ENCODE results near the gene ZMIZ1.
A peak's percentile ranks its signal among the peaks of the same experiment; 100 is the strongest.

GRCh38 chr10:79066411-79067240 is 2.1 kb upstream of the ZMIZ1 start:
- TF ChIP-seq POLR2A (IDR thresholded peaks at IDR 0.05; ENCODE audit: borderline replicate concordance, extremely low read depth, insufficient read depth, insufficient read length): no peak
- peak; percentile 36 to 58 (median 44); a peak in 5 of 6 replicates for TF ChIP-seq CTCF (IDR thresholded peaks at IDR 0.05 in 2 of 3, conservative IDR thresholded peaks at IDR 0.05 in 1 of 3; ENCODE audit: borderline replicate concordance in 1 of 3, insufficient read depth in 1 of 3, low read depth in 2 of 3, low read length in 2 of 3)
- TF ChIP-seq, protein P1, sequence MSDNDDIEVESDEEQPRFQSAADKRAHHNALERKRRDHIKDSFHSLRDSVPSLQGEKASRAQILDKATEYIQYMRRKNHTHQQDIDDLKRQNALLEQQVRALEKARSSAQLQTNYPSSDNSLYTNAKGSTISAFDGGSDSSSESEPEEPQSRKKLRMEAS (IDR thresholded peaks at IDR 0.05): no peak
- peak; percentile 58 for TF ChIP-seq RAD21 (IDR thresholded peaks at IDR 0.05; ENCODE audit: low read depth)
- TF ChIP-seq EZH2 (IDR thresholded peaks at IDR 0.05): no peak
- TF ChIP-seq EGR1 (IDR thresholded peaks at IDR 0.05; ENCODE audit: low read depth): peak; percentile 68
- no peak for TF ChIP-seq YY1 (IDR thresholded peaks at IDR 0.05; ENCODE audit: extremely low read depth, insufficient replicate concordance, low read depth, low read length)
- TF ChIP-seq ELF1 (IDR thresholded peaks at IDR 0.05; ENCODE audit: borderline replicate concordance, low read depth): no peak
- TF ChIP-seq, protein P2, sequence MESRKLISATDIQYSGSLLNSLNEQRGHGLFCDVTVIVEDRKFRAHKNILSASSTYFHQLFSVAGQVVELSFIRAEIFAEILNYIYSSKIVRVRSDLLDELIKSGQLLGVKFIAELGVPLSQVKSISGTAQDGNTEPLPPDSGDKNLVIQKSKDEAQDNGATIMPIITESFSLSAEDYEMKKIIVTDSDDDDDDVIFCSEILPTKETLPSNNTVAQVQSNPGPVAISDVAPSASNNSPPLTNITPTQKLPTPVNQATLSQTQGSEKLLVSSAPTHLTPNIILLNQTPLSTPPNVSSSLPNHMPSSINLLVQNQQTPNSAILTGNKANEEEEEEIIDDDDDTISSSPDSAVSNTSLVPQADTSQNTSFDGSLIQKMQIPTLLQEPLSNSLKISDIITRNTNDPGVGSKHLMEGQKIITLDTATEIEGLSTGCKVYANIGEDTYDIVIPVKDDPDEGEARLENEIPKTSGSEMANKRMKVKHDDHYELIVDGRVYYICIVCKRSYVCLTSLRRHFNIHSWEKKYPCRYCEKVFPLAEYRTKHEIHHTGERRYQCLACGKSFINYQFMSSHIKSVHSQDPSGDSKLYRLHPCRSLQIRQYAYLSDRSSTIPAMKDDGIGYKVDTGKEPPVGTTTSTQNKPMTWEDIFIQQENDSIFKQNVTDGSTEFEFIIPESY (IDR thresholded peaks at IDR 0.05; ENCODE audit: extremely low read depth, insufficient replicate concordance, low read length): no peak
- no peak for TF ChIP-seq JUND (IDR thresholded peaks at IDR 0.05)
- no peak for TF ChIP-seq SIN3A (IDR thresholded peaks at IDR 0.05; ENCODE audit: low read depth)
- TF ChIP-seq POLR2AphosphoS5 (IDR thresholded peaks at IDR 0.05; ENCODE audit: low read depth, low read length): no peak
